Measurements from ENCODE around the gene LRRC37A3. TPM values are rescaled to one million over a fixed set of nuclear protein-coding genes. Genes with fewer than 3 reads are reported as not detected.
"Not testable (repeated sequence)": the region's sequence is repeated elsewhere in the genome, so short reads cannot be mapped to it uniquely, and the experiment has no call there.

The LRRC37A3 gene
- total RNA-seq, 1 experiment from 2014 or later, result 5.8 TPM

DNA sequence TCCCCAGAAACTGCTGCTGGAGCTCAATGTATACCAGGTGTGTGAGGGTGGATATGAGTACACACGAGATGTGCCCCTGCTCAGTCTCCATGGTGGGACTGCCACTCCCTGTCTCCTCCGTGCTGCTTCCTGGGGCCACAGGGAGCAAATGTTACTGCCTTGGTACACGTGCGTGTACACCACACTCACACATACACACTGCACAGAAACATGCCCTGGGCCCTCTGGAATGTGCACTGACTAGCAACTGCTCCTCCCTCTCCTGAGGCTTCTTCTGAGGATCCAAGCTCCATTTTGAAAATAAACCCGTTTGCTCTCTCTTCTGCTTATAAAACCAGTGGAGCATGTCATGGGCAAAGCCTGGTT lies 103.5 kb downstream of the LRRC37A3 start:
- H3K27me3 Mint-ChIP-seq (ENCODE audit: insufficient read depth, unreplicated experiment); H3K27ac Mint-ChIP-seq (ENCODE audit: unreplicated experiment); H3K9me3 ChIP-seq; BruUV-seq (replicated peaks); H3K4me1 ChIP-seq; CTCF ChIA-PET; H3K9me3 Mint-ChIP-seq (ENCODE audit: unreplicated experiment); POLR2A ChIA-PET; H3K27me3 ChIP-seq (replicated peaks; ENCODE audit: control insufficient read depth, insufficient read depth, low read length); intact Hi-C loops (cut with micrococcal nuclease; ENCODE audit: unreplicated experiment); H3K36me3 ChIP-seq (ENCODE audit: control insufficient read depth, insufficient read depth, low read length); H3K36me3 Mint-ChIP-seq (ENCODE audit: insufficient read depth, unreplicated experiment); H3K4me3 ChIP-seq (ENCODE audit: low read depth, low read length); H3K4me1 Mint-ChIP-seq (ENCODE audit: low read depth, unreplicated experiment); H3K4me3 Mint-ChIP-seq (ENCODE audit: unreplicated experiment); DNase-seq: not testable (repeated sequence)

- BruUV-seq (replicated peaks); H3K36me3 Mint-ChIP-seq (ENCODE audit: insufficient read depth, unreplicated experiment); intact Hi-C loops (cut with micrococcal nuclease; ENCODE audit: unreplicated experiment); H3K27ac Mint-ChIP-seq (ENCODE audit: unreplicated experiment); H3K9me3 Mint-ChIP-seq (ENCODE audit: unreplicated experiment); H3K27me3 Mint-ChIP-seq (ENCODE audit: insufficient read depth, unreplicated experiment); POLR2A ChIA-PET; H3K27me3 ChIP-seq (replicated peaks; ENCODE audit: control insufficient read depth, insufficient read depth, low read length); H3K4me1 Mint-ChIP-seq (ENCODE audit: low read depth, unreplicated experiment); H3K9me3 ChIP-seq; H3K4me3 Mint-ChIP-seq (ENCODE audit: unreplicated experiment); CTCF ChIA-PET; H3K4me1 ChIP-seq; H3K36me3 ChIP-seq (ENCODE audit: control insufficient read depth, insufficient read depth, low read length); H3K4me3 ChIP-seq (ENCODE audit: low read depth, low read length): not testable (repeated sequence)
- peak in 1 of 2 experiments; percentile 46 for DNase-seq
These were observed 104.1 kb downstream of the LRRC37A3 start for GRCh38 chr17:64814993-64815832.

DNA sequence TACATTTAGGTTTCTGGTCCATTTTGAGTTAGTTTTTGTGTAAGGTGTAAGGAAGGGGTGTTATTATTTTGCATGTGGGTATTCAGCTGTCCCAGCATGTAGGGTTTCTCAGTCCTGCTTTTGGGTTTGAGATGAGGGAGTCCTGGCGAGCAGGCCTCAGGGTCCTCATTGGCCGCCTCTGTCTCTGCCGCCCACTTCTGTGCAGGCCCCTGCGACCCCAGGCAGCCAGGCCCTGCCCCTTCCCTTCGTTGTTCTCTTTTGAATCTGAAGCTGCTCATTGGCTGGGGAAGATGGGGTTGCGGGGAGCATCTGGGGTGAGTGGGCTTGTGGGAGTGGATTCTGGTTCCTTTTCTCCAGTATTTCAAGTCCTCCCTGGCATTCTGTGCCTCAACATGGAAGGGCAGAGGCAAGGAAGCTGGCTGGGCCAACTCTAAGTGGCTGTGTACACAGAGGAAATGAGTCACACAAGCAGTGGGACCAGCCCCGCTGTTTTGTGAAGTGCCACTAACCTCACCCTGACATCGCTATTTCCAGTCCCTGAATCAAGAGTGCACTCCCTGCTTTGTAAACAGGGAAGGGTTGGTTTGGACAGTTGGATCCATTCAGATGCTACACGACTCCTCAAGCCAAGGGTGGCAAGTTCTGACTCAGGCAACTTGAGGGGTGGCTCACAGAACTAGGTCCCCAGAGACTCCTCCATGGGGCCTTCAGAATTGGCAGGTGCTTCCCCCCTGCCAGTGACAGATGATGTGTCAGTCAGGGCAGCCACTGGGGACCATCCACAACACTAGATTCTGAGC lies 110.9 kb downstream of the LRRC37A3 start:
- not testable (repeated sequence) for H3K36me3 Mint-ChIP-seq (ENCODE audit: insufficient read depth, unreplicated experiment)

More for the DNA sequence above, 110.9 kb downstream of the LRRC37A3 start:
- H3K27me3 ChIP-seq (replicated peaks; ENCODE audit: control insufficient read depth, insufficient read depth, low read length); H3K36me3 ChIP-seq (ENCODE audit: control insufficient read depth, insufficient read depth, low read length); H3K4me1 ChIP-seq; H3K9me3 Mint-ChIP-seq (ENCODE audit: unreplicated experiment); BruUV-seq (replicated peaks); H3K27ac Mint-ChIP-seq (ENCODE audit: unreplicated experiment); DNase-seq; H3K4me3 ChIP-seq (ENCODE audit: low read depth, low read length); CTCF ChIA-PET; intact Hi-C loops (cut with micrococcal nuclease; ENCODE audit: unreplicated experiment); H3K9me3 ChIP-seq; POLR2A ChIA-PET; H3K27me3 Mint-ChIP-seq (ENCODE audit: insufficient read depth, unreplicated experiment); H3K4me3 Mint-ChIP-seq (ENCODE audit: unreplicated experiment); H3K4me1 Mint-ChIP-seq (ENCODE audit: low read depth, unreplicated experiment): not testable (repeated sequence)

Other genes starting within 250 kb of the LRRC37A3 start
- 38.0 and 39.1 TPM in 2 replicates for gene GNA13, start 137.3 kb upstream of the LRRC37A3 start, total RNA-seq (2022)
- 5.5 and 6.3 TPM in 2 replicates for gene RGS9, start 217.9 kb upstream of the LRRC37A3 start, total RNA-seq (2022)